HG02588 (cell line): ENCODE data around the gene DAD1.
"Not testable (repeated sequence)": the region's sequence is repeated elsewhere in the genome, so short reads cannot be mapped to it uniquely, and the experiment has no call there.

Experiments
- ATAC-seq: cut with Tn5 transposase; IDR thresholded peaks from one replicate; pipeline ENCODE4 v1.9.1; 2021; ENCODE audit warnings: mild to moderate bottlenecking, moderate library complexity; ENCODE audit not compliant: unreplicated experiment

DAD1 gene

GRCh38 chr14:22553861-22554497, 35.0 kb downstream of the DAD1 start:
- ATAC-seq = not testable (repeated sequence)

GRCh38 chr14:22553445-22553844, 35.6 kb downstream of the DAD1 start:
- ATAC-seq = no peak

- no peak for ATAC-seq
These were observed 36.3 kb downstream of the DAD1 start for GRCh38 chr14:22552827-22553076.

- ATAC-seq = no peak
These were observed 36.8 kb downstream of the DAD1 start for GRCh38 chr14:22552001-22552826.

GRCh38 chr14:22551605-22551997, 37.4 kb downstream of the DAD1 start:
- ATAC-seq = no peak

- peak; percentile 69 for ATAC-seq
These were observed 38.9 kb downstream of the DAD1 start for GRCh38 chr14:22549981-22550673.

GRCh38 chr14:22549324-22549962, 39.6 kb downstream of the DAD1 start:
- ATAC-seq = no peak

GRCh38 chr14:22547948-22548750, 40.9 kb downstream of the DAD1 start:
- ATAC-seq = no peak

GRCh38 chr14:22547313-22547947, 41.6 kb downstream of the DAD1 start:
- ATAC-seq = no peak

GRCh38 chr14:22546722-22547071, 42.3 kb downstream of the DAD1 start:
- no peak for ATAC-seq

GRCh38 chr14:22545842-22546721, 42.9 kb downstream of the DAD1 start:
- ATAC-seq = no peak

- no peak for ATAC-seq
These were observed 44.1 kb downstream of the DAD1 start for GRCh38 chr14:22544881-22545420.

- no peak for ATAC-seq
These were observed 44.6 kb downstream of the DAD1 start for GRCh38 chr14:22544406-22544805.

- not testable (repeated sequence) for ATAC-seq
These were observed 45.3 kb downstream of the DAD1 start for GRCh38 chr14:22543570-22544357.

GRCh38 chr14:22542360-22542759, 46.7 kb downstream of the DAD1 start:
- no peak for ATAC-seq

GRCh38 chr14:22541721-22542120, 47.3 kb downstream of the DAD1 start:
- ATAC-seq = no peak

GRCh38 chr14:22540811-22541360, 48.1 kb downstream of the DAD1 start:
- ATAC-seq = no peak

- ATAC-seq = no peak
These were observed 48.7 kb downstream of the DAD1 start for GRCh38 chr14:22540293-22540692.
